GM13977 (cell line): ENCODE measurements around the gene MED13L.

ENCODE experiments used
- DNase-seq: peaks from one replicate; pipeline ENCODE4 v3.0.0; 2012; ENCODE audit warnings: low spot score
- CTCF ChIP-seq: IDR thresholded peaks from 2 replicates; pipeline ENCODE4 v1.5.1; 2012; ENCODE audit warnings: mild to moderate bottlenecking, control low read depth; ENCODE audit not compliant: insufficient read depth; ENCODE audit errors: extremely low read depth, missing control alignments
- in situ Hi-C: fragments of 300-500 bp; cut with MboI; formaldehyde crosslinking; loops from one replicate; pipeline ENCODE4 v1.12.0; 2022; ENCODE audit warnings: low sequenced_read_pairs, low pct_unique_long_range_greater_than_20kb, mixed read lengths, inconsistent platforms; ENCODE audit not compliant: unreplicated experiment

The MED13L gene

GRCh38 chr12:115973066-115973465 lies 304.4 kb downstream of the MED13L start:
- no peak for TF ChIP-seq CTCF
- no peak for DNase-seq
- in situ Hi-C loops, result no loop called here

- TF ChIP-seq CTCF, result no peak
- in situ Hi-C loops, result no loop called here
These were observed 305.3 kb downstream of the MED13L start for GRCh38 chr12:115972241-115972640.

GRCh38 chr12:115968211-115968610 lies 309.3 kb downstream of the MED13L start:
- DNase-seq, result no peak
- in situ Hi-C loops, result no loop called here
- no peak for TF ChIP-seq CTCF

More at GRCh38 chr12:115972241-115972640, 305.3 kb downstream of the MED13L start:
- DNase-seq, result no peak

DNA sequence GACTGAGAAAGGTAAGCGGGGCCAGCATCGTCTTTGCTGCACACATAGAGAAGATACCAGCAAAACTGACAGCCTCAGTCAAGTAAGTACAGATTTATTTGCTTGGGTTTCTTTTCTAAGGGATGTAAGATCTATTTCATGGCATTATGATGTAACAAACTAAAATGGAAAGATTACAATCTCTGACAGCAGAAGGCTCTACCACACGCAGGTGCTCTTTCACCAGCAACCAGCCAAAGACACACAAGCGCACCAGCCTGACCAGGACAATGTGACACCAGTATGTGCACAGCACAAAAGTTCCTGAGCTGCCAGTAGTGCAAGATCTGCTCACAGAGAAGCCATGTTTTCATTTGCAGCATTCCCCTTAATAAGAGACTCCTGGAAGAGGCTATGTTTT lies 311.1 kb downstream of the MED13L start:
- in situ Hi-C loops, result no loop called here
- TF ChIP-seq CTCF, result no peak
- no peak for DNase-seq

DNA sequence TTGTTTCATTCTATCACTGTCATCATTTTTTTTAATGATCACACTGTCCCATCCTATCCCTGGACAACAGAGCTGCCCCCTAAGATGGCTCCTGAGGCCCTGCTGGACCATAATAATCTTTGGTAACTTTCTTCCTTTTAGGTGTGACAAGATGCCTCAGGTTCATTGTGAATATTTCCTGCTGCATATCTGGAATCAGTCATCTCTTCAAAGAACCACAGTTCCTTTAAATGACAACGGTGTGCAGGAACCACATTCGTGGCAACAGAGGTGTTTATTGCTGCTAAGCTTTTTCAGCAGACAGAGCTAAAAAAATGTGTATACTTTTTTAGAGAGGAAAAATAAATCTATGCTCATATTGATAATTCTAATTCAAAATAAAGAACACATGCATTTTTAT lies 312.9 kb downstream of the MED13L start:
- in situ Hi-C loops, result no loop called here
- no peak for DNase-seq
- no peak for TF ChIP-seq CTCF

- in situ Hi-C loops, result no loop called here
- no peak for DNase-seq
- no peak for TF ChIP-seq CTCF
These were observed 313.3 kb downstream of the MED13L start for GRCh38 chr12:115964214-115964613.

- no peak for TF ChIP-seq CTCF
- in situ Hi-C loops, result no loop called here
- DNase-seq, result no peak
These were observed 315.3 kb downstream of the MED13L start for GRCh38 chr12:115962216-115962615.
